ENCODE data around the gene USP36.
A peak's percentile ranks its signal among the peaks of the same experiment; 100 is the strongest.

The USP36 gene

GRCh38 chr17:78791840-78792709 lies 48.5 kb downstream of the USP36 start:
- no peak overlapping the region for H3K4me3 ChIP-seq (ENCODE audit: low read depth, low read length)
- no peak for TF ChIP-seq CTCF (IDR thresholded peaks at IDR 0.05; ENCODE audit: borderline replicate concordance, insufficient read depth, low read depth, low read length)

DNA sequence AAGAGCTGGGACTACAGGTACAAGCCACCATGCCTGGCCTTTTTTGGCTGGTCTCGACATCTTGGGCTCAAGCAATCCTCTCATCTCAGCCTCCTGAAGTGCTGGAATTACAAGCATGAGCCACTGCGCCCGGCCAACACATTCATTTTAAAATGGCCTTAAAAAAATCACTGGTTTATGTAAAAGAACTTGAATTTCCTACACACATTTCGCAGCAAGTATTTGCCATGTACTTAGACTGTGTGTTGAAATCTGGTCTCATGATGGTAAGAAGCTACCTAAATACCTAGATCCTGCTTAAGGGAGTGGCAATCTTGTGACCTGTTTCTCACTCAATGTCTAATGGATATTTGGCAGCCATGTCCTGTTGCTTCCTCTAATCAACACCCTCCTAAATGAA lies 50.1 kb downstream of the USP36 start:
- H3K4me3 ChIP-seq (ENCODE audit: low read depth, low read length): no peak overlapping the region
- TF ChIP-seq CTCF (IDR thresholded peaks at IDR 0.05; ENCODE audit: borderline replicate concordance, insufficient read depth, low read depth, low read length): no peak

DNA sequence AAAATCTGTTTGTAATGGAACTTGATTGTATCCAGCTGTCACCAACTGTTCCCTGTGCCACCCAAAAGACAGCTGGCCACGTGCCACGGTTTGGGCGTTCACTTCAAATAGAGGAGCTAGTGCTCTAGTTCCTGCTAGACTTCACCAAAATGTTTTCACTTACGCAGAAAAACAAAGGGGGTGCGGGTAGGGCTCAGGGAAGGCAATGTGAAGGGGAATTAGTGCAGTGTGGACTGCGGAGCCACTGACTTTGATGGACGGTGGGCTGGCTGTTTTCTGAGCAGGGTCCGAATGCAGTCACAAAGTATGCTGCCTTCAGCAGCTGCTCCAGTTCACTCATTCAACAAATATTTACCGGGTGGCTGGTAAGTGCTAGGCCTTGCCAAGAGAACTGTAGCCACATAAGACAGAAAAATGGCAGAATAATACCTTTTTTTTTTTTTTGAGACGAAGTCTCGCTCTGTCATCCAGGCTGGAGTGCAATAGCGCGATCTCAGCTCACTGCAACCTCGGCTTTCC lies 50.9 kb downstream of the USP36 start:
- TF ChIP-seq CTCF (IDR thresholded peaks at IDR 0.05; ENCODE audit: borderline replicate concordance, insufficient read depth, low read depth, low read length): no peak
- no peak overlapping the region for H3K4me3 ChIP-seq (ENCODE audit: low read depth, low read length)

- no peak overlapping the region for H3K4me3 ChIP-seq (ENCODE audit: low read depth, low read length)
- TF ChIP-seq CTCF (IDR thresholded peaks at IDR 0.05; ENCODE audit: borderline replicate concordance, insufficient read depth, low read depth, low read length): no peak
Measured at GRCh38 chr17:78789149-78789662, 51.4 kb downstream of the USP36 start.

- H3K4me3 ChIP-seq (ENCODE audit: low read depth, low read length): no peak overlapping the region
- TF ChIP-seq CTCF (IDR thresholded peaks at IDR 0.05; ENCODE audit: borderline replicate concordance, insufficient read depth, low read depth, low read length): no peak
Measured at GRCh38 chr17:78788451-78788850, 52.2 kb downstream of the USP36 start.

DNA sequence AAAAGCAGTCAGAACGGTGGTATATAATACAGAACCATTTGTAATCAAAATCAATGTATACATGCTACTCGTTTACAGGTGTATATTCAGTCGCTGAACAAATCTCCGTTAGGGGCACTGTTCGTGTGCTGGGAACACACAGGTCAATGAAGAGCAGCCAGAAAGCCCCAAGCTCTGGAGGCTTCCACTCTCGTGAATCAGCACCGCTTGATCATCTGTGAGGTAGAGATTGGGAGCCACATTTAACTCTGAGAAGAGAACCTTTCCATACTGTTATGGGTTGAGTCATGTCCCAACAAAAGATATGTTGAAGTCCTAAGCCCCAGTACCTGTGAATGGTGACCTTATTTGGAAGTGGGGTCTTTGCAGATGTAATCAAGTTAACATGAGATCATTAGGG lies 53.2 kb downstream of the USP36 start:
- no peak overlapping the region for H3K4me3 ChIP-seq (ENCODE audit: low read depth, low read length)
- peak; percentile 22; the same call in 1 of the 2 replicates for TF ChIP-seq CTCF (IDR thresholded peaks at IDR 0.05; ENCODE audit: borderline replicate concordance, insufficient read depth, low read depth, low read length)

DNA sequence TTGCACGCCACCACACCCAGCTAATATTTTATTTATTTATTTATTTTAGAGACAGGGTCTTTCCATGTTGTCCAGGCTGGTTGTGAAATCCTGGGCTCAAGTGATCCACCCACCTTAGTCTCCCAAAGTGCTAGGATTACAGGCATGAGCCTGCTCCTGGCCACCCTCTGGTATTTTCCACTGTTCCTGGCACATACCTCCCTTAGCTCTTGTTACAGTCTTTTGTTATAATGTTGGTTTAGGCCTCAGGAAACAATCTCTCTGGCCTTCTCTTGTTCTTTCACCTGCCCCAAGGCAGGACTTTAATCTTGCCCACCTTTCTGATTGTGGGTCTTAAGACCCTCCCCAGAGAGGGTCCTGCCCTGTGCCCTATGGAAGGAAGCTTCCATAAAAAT lies 55.0 kb downstream of the USP36 start:
- no peak overlapping the region for H3K4me3 ChIP-seq (ENCODE audit: low read depth, low read length)
- no peak for TF ChIP-seq CTCF (IDR thresholded peaks at IDR 0.05; ENCODE audit: borderline replicate concordance, insufficient read depth, low read depth, low read length)
